OCI-LY1 (cell line): ENCODE results near the gene BRIP1.

Experiments used
- H2AFZ ChIP-seq: fragments of 200-600 bp; sonication (generic), shearing (Covaris generic); 2 replicates; pipeline ENCODE4 v1.6.0; 2014; ENCODE audit warnings: antibody characterized with exemption, mild to moderate bottlenecking, low read length
- H3F3A ChIP-seq: fragments of 200-600 bp; sonication (generic), shearing (Covaris generic); 2 replicates; pipeline ENCODE4 v1.6.0; 2014; ENCODE audit warnings: mild to moderate bottlenecking, antibody characterized with exemption, low read length, moderate library complexity; ENCODE audit not compliant: insufficient read depth
- H3K27ac ChIP-seq: fragments of 200-600 bp; sonication (generic); 2 replicates; pipeline ENCODE4 v1.5.1; 2014; ENCODE audit warnings: low read length, mixed run types, mild to moderate bottlenecking, low read depth; ENCODE audit not compliant: poor library complexity, severe bottlenecking
- H3K27me3 ChIP-seq: fragments of 200-600 bp; sonication (generic); 2 replicates; pipeline ENCODE4 v1.6.0; 2014; ENCODE audit warnings: antibody characterized with exemption, mild to moderate bottlenecking, low read length, moderate library complexity; ENCODE audit not compliant: insufficient read depth
- H3K36me3 ChIP-seq: fragments of 200-600 bp; sonication (generic); 2 replicates; pipeline ENCODE4 v1.6.1; 2014; ENCODE audit warnings: mild to moderate bottlenecking, antibody characterized with exemption, low read length, moderate library complexity, mixed read lengths; ENCODE audit not compliant: insufficient read depth
- H3K4me1 ChIP-seq: fragments of 200-600 bp; sonication (generic); 2 replicates; pipeline ENCODE4 v1.5.1; 2014; ENCODE audit warnings: mild to moderate bottlenecking, low read length, moderate library complexity; ENCODE audit not compliant: insufficient read depth, severe bottlenecking
- H3K4me2 ChIP-seq: fragments of 200-600 bp; sonication (generic), shearing (Covaris generic); 2 replicates; pipeline ENCODE4 v1.6.1; 2014; ENCODE audit warnings: low read length
- H3K4me3 ChIP-seq: fragments of 200-600 bp; sonication (generic); 2 replicates; pipeline ENCODE4 v1.5.1; 2014; ENCODE audit warnings: low read length, low read depth, mild to moderate bottlenecking, mixed read lengths; ENCODE audit not compliant: poor library complexity, severe bottlenecking
- H3K79me2 ChIP-seq: fragments of 200-600 bp; shearing (Covaris generic); 2 replicates; pipeline ENCODE4 v1.6.1; 2016; ENCODE audit warnings: mixed run types, low read length, mixed read lengths; ENCODE audit not compliant: insufficient read depth
- H3K9ac ChIP-seq: fragments of 200-600 bp; sonication (generic), shearing (Covaris generic); 2 replicates; pipeline ENCODE4 v1.6.1; 2014; ENCODE audit warnings: mild to moderate bottlenecking, low read length, mixed read lengths
- H3K9me2 ChIP-seq: fragments of 200-600 bp; sonication (generic), shearing (Covaris generic); 2 replicates; pipeline ENCODE4 v1.6.1; 2014; ENCODE audit warnings: low read depth, mild to moderate bottlenecking, low read length, mixed read lengths
- H3K9me3 ChIP-seq: fragments of 200-600 bp; shearing (Covaris generic); 2 replicates; pipeline ENCODE4 v1.6.1; 2014; ENCODE audit warnings: low read length, mixed read lengths
- H4K20me1 ChIP-seq: fragments of 200-600 bp; sonication (generic), shearing (Covaris generic); 2 replicates; pipeline ENCODE4 v1.6.0; 2016; ENCODE audit warnings: mild to moderate bottlenecking, low read length; ENCODE audit not compliant: insufficient read depth
- CTCF ChIP-seq: fragments of 200-600 bp; sonication (generic), shearing (Covaris generic); IDR thresholded peaks from 2 replicates; pipeline ENCODE4 v1.5.1; 2017; ENCODE audit warnings: mild to moderate bottlenecking, antibody characterized with exemption, low read length, moderate library complexity, mixed read lengths
- EZH2 ChIP-seq: fragments of 200-600 bp; sonication (generic), shearing (Covaris generic); IDR thresholded peaks from 2 replicates; pipeline ENCODE4 v1.8.0; 2017; ENCODE audit warnings: borderline replicate concordance, mixed run types, mild to moderate bottlenecking, antibody characterized with exemption, low read length, moderate library complexity, mixed read lengths

Gene BRIP1

GRCh38 chr17:61713035-61713434 lies 150.3 kb downstream of the BRIP1 start:
- H3K9me3 ChIP-seq, result peaks cover 9% of the 10 kb centered on the region; the same call in 1 of the 2 replicates
- H3K9me2 ChIP-seq, result no peaks in the 10 kb centered on the region
- TF ChIP-seq CTCF (no peak), EZH2 (no peak)
- H3K36me3 ChIP-seq, result peaks cover 37% of the 10 kb centered on the region
- H4K20me1 ChIP-seq, result no peaks in the 10 kb centered on the region
- H3K4me1 ChIP-seq, result no peaks in the 10 kb centered on the region
- no peaks in the 10 kb centered on the region for H3K27me3 ChIP-seq
- H3K4me3 ChIP-seq, result no peak overlapping the region
- H3K9ac ChIP-seq, result no peak overlapping the region
- no peaks in the 10 kb centered on the region for H3K79me2 ChIP-seq
- H3K4me2 ChIP-seq, result no peak overlapping the region
- no peak overlapping the region for H3K27ac ChIP-seq
- no peaks in the 10 kb centered on the region for H3F3A ChIP-seq
- no peak overlapping the region for H2AFZ ChIP-seq

DNA sequence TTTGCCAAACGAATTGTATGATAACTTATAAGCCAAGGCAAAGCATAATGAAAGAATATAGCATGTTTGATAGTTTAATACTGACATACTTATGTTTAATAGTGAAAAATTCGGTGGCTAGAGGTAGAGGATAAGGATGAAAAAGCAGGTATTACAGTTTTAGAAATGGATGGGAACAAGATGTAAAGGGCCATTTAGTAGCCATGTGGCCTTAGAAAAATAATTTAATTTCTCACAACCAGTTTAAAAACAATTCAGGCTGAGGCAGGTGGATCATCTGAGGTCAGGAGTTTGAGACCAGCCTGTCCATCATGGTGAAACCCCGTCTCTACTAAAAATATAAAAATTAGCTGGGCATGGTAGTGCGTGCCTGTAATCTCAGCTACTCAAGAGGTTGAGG lies 152.8 kb downstream of the BRIP1 start:
- Histone ChIP-seq H3K9ac (no peak overlapping the region), H2AFZ (no peak overlapping the region), H3K4me2 (no peak overlapping the region), H3K4me1 (no peaks in the 10 kb centered on the region), H3K9me2 (no peaks in the 10 kb centered on the region), H3K27me3 (no peaks in the 10 kb centered on the region), H4K20me1 (no peaks in the 10 kb centered on the region), H3K27ac (no peak overlapping the region), H3K79me2 (no peaks in the 10 kb centered on the region), H3K36me3 (peaks cover 35% of the 10 kb centered on the region), H3K4me3 (no peak overlapping the region), H3K9me3 (no peaks in the 10 kb centered on the region), H3F3A (no peaks in the 10 kb centered on the region)
- TF ChIP-seq CTCF (no peak), EZH2 (no peak)

- Histone ChIP-seq H3K9ac (no peak overlapping the region), H3K36me3 (peaks cover 30% of the 10 kb centered on the region; the same call in 1 of the 2 replicates), H3K27me3 (no peaks in the 10 kb centered on the region), H3K9me3 (no peaks in the 10 kb centered on the region), H3K79me2 (no peaks in the 10 kb centered on the region), H2AFZ (no peak overlapping the region), H3K9me2 (no peaks in the 10 kb centered on the region), H3K4me2 (no peak overlapping the region), H4K20me1 (no peaks in the 10 kb centered on the region), H3K27ac (no peak overlapping the region), H3K4me3 (no peak overlapping the region), H3F3A (no peaks in the 10 kb centered on the region), H3K4me1 (no peaks in the 10 kb centered on the region)
- no peak for TF ChIP-seq EZH2
- TF ChIP-seq CTCF, result no peak
Observed at GRCh38 chr17:61709567-61709966, 153.8 kb downstream of the BRIP1 start.
